ENCODE data around the gene MRO.
"Not testable (repeated sequence)": the region's sequence is repeated elsewhere in the genome, so short reads cannot be mapped to it uniquely, and the experiment has no call there.

The MRO gene

DNA sequence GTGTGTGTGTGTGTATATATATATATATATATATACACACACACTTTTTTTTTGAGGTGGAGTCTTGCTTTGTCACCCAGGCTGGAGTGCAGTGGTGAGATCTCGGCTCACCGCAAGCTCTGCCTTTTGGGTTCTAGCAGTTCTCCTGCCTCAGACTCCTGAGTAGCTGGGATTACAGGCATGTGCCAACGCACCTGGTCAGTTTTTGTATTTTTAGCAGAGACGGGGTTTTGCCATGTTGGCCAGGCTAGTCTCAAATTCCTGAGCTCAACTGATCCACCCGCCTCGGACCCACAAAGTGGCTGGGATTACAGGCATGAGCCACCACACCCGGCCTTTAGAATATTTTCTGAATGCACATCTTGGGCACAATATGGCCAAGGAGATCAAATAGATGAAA is 13.7 kb upstream of the MRO start:
- not testable (repeated sequence) for DNase-seq

GRCh38 chr18:50832754-50833153 is 12.9 kb upstream of the MRO start:
- DNase-seq = no peak

GRCh38 chr18:50830544-50830943 is 10.7 kb upstream of the MRO start:
- DNase-seq = peak; percentile 68 to 69

DNA sequence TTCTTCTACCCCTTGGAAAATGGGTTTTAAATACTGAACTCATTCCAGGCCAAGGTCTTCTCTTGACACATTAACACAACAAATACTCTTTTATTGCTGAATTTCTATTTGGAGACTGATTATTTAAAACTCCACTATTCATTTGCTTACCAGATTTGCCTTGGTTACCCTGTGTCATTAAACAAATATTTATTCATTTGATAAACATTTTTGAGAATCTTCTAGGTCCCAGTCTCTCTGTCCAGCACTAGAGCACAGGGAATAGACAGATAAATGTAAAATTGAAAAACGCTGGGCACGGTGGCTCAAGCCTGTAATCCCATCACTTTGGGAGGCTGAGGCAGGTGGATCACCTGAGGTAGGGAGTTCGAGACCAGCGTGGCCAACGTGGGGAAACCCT is 9.8 kb upstream of the MRO start:
- no peak for DNase-seq

GRCh38 chr18:50826027-50826426 is 6.2 kb upstream of the MRO start:
- no peak for DNase-seq

DNA sequence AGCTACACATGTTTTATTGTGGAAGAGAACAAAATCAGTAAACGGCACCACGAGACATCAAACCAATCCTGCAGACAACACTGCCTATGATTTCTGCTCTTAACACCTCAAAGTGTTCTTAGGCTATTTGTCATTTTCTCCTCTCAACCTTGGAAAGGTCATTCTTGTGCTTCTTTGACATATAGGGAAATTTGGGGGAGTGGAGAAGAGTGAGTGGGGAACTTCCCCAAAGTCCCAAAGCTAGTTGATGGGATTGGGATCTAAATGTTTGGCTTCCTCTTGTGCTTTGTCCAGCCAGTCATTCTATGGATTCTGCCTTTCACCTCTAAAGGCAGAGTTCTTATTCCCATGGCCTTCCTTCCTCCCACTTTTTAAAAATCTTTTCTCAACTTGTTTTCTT is 5.8 kb upstream of the MRO start:
- no peak for DNase-seq

GRCh38 chr18:50822756-50823155 is 2.9 kb upstream of the MRO start:
- no peak for DNase-seq

DNA sequence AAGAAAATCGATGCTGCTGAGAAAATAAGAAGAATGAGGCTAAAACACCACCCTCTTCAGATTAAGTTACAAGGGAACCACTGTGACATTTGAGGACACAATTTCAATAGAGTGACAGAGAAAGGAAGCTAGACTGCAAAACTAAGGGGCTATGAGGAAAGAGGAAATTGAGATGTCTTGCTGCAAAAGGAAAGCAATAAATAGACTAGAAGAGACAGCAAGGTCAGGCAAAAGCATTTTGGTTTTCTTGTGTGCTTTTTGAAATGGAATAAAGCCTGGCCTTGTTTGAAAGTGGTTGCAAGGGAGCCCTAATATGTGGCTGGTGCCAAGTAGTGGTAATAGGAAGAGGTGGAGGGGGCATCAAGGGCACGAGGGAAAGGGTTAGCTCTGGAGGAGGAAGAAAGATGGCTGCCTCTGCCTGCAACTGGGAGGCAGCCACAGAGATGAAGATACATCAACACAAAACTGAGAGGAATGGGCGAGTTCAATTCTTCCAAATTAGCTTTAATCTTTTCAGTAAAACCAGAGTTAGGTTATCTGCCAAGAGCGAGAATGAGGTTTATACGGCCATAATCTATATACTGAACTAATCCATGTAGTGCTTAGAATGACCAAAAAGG is 1.2 kb upstream of the MRO start:
- peak; percentile 24 to 61 for DNase-seq

- DNase-seq = peak in 1 of 2 donors; percentile 11
Measured at GRCh38 chr18:50819027-50819727, 639 bp downstream of the MRO start.

DNA sequence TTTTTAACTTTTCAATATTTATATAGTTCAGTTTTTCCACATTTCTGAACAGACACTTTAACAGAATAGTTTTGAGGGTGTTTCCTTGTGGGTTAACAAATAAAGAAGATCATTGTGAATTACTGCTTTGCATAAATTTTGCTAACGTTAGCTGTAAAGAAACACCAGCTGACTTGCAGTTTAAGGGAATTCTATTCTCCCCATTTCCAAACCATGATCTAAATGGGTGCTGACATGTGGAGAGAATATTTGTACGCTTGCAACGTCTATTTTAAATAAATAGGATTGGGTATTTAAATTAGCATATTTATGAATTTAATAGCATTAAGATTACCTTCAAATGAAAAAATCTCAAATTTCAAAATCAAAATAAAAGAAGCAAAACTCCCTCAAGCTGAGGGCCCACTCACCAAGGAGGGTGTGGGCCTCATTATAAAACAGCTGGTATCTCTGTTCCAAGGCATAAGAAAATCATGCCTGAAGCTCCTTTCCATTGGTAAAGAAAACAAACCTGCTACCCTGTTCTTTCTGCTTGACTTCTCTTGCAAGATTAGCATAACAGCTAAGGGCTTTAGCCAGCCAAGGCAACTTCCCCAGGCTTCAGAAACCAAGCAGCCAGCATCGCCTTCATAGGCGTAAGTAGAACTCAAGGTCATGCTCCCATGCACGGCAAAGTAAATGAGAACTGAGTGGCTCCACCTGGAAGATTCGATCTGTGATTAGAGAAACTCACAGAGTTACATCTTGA is 3.2 kb downstream of the MRO start:
- no peak for DNase-seq

GRCh38 chr18:50814395-50814794 is 5.4 kb downstream of the MRO start:
- no peak for DNase-seq

- DNase-seq = no peak
Measured at GRCh38 chr18:50813353-50813752, 6.5 kb downstream of the MRO start.

GRCh38 chr18:50812834-50813233 is 7.0 kb downstream of the MRO start:
- DNase-seq = no peak

GRCh38 chr18:50807176-50807575 is 12.6 kb downstream of the MRO start:
- DNase-seq = no peak

GRCh38 chr18:50806208-50806616 is 13.6 kb downstream of the MRO start:
- peak; percentile 83 to 91 for DNase-seq

- peak; percentile 70 to 87 for DNase-seq
Measured at GRCh38 chr18:50805732-50806131, 14.1 kb downstream of the MRO start.

DNA sequence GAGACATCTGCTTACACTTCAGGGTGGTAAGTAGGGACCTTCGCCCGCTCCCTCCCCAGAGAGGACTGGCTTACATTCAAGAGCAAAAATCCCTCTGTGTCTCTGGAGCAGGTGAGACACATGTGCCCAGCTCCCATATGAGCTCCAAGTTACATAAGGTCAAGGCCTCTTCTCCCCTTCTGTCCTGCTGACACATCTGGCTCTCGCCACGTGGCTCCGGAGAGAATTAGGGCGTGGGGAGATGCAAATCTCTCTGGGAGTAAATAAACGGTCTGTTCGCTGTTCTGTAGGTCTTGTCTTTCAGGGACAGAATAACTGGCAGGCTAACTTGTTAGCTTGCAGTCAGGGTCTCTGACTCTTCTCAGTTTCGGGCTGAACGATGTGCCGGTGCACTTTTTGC is 16.2 kb downstream of the MRO start:
- DNase-seq = no peak

GRCh38 chr18:50802141-50802540 is 17.7 kb downstream of the MRO start:
- DNase-seq = no peak

DNA sequence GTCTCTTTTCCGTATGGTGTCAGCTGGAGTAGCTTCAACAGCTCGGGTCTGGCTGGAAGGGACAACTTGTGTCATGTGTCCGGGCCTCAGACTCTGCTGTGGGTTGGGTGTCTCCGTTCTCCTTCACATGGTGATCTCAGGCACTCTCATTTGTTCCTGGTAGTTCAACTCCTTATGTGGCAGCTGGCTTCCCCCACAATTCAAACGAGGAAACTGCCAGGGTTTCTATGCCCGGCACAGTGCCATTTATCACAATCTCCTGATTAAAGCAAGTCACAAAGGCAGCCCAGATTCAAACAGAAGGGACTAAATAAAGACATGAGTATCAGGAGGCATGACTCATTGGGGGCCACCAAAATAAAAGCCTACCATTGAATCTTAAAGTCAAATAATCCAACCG is 22.7 kb downstream of the MRO start:
- no peak for DNase-seq

- DNase-seq = no peak
Measured at GRCh38 chr18:50796495-50796894, 23.3 kb downstream of the MRO start.

- DNase-seq = no peak
Measured at GRCh38 chr18:50793641-50794565, 25.9 kb downstream of the MRO start.

GRCh38 chr18:50792885-50793284 is 26.9 kb downstream of the MRO start:
- no peak for DNase-seq

All from inflammatory macrophage (primary cell).